Measurements from ENCODE around the gene NPAS2.

DNA sequence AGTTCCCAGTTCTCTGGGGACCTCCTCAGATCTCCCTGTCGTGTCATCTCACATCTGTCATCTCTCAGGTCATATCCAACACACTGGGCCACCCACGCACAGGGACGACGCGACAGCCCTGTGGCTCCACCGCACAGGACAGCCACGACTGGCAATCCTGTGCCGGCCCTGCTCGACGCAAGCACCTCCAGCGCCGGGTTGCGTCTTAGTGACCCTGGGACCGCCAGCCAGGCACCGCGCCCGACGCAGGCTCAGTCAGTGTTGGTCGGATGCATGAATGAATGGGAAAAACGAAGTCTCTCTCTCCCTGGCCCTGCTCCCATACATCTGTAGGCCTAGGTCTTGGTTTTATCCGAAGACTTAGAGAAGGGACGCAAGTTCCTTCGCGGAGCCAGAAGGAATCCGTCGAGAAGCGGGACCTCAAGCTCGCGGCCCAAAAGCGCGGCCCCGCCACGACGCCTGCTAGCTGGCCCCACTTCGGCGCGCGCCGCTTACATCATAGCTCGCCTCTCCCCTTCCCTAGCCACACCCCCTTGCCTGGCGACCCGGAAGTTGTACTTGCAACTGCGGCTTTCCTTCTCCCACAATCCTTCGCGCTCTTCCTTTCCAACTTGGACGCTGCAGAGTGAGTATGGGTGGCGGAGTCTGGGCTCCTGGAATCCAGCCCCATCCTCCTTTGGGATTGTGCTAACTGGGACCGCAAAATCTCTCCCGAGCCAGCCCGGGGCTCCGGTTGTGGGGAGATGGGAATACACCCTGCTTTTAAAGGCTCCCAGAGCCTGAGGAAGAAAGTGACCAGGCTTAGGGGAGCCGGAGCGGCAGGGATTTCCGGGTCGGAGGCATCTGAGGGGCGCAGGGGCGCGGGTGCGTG is 182.0 kb downstream of the NPAS2 start, which contains the start of gene RPL31:
- TF ChIP-seq, protein P1, sequence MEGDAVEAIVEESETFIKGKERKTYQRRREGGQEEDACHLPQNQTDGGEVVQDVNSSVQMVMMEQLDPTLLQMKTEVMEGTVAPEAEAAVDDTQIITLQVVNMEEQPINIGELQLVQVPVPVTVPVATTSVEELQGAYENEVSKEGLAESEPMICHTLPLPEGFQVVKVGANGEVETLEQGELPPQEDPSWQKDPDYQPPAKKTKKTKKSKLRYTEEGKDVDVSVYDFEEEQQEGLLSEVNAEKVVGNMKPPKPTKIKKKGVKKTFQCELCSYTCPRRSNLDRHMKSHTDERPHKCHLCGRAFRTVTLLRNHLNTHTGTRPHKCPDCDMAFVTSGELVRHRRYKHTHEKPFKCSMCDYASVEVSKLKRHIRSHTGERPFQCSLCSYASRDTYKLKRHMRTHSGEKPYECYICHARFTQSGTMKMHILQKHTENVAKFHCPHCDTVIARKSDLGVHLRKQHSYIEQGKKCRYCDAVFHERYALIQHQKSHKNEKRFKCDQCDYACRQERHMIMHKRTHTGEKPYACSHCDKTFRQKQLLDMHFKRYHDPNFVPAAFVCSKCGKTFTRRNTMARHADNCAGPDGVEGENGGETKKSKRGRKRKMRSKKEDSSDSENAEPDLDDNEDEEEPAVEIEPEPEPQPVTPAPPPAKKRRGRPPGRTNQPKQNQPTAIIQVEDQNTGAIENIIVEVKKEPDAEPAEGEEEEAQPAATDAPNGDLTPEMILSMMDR (conservative IDR thresholded peaks at IDR 0.05) = no peak
- TF ChIP-seq ZFX (IDR thresholded peaks at IDR 0.05) = peak; percentile 55

Data from C4-2B (cell line).